Adrenal gland (tissue), 5 donors: Measurements from ENCODE around the gene RPL29.

Source experiments
- POLR2A ChIP-seq, 2 donors: fragments of 450-650 bp; IDR thresholded peaks; one replicate each; pipeline ENCODE4 v1.6.1; 2017; ENCODE audit warnings: antibody characterized with exemption in 2 of 2, mild to moderate bottlenecking in 2 of 2, moderate library complexity in 1 of 2
- TF ChIP-seq, protein P1 (sequence below), 6 experiments: fragments of 450-650 bp in 4 of 6; fragments of 200-600 bp in 2 of 6; sonication (generic) in 1 of 6; IDR thresholded peaks; 1 replicate in 5 of 6; 2 replicates in 1 of 6; pipeline versions ENCODE4 v1.5.1 to v1.8.0; 2016 to 2021; ENCODE audit warnings: antibody characterized with exemption in 6 of 6, mild to moderate bottlenecking in 2 of 6, moderate library complexity in 1 of 6
- donor health status: DM: no; HTN: no; CAD: no.

- TF ChIP-seq, protein P1, sequence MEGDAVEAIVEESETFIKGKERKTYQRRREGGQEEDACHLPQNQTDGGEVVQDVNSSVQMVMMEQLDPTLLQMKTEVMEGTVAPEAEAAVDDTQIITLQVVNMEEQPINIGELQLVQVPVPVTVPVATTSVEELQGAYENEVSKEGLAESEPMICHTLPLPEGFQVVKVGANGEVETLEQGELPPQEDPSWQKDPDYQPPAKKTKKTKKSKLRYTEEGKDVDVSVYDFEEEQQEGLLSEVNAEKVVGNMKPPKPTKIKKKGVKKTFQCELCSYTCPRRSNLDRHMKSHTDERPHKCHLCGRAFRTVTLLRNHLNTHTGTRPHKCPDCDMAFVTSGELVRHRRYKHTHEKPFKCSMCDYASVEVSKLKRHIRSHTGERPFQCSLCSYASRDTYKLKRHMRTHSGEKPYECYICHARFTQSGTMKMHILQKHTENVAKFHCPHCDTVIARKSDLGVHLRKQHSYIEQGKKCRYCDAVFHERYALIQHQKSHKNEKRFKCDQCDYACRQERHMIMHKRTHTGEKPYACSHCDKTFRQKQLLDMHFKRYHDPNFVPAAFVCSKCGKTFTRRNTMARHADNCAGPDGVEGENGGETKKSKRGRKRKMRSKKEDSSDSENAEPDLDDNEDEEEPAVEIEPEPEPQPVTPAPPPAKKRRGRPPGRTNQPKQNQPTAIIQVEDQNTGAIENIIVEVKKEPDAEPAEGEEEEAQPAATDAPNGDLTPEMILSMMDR (IDR thresholded peaks at IDR 0.05) = no peak
- no peak for TF ChIP-seq POLR2A (IDR thresholded peaks at IDR 0.05)
Measured at GRCh38 chr3:52039426-52039825, 43.7 kb upstream of the RPL29 start.
